Measurements from ENCODE around the gene NRP1.

The NRP1 gene

DNA sequence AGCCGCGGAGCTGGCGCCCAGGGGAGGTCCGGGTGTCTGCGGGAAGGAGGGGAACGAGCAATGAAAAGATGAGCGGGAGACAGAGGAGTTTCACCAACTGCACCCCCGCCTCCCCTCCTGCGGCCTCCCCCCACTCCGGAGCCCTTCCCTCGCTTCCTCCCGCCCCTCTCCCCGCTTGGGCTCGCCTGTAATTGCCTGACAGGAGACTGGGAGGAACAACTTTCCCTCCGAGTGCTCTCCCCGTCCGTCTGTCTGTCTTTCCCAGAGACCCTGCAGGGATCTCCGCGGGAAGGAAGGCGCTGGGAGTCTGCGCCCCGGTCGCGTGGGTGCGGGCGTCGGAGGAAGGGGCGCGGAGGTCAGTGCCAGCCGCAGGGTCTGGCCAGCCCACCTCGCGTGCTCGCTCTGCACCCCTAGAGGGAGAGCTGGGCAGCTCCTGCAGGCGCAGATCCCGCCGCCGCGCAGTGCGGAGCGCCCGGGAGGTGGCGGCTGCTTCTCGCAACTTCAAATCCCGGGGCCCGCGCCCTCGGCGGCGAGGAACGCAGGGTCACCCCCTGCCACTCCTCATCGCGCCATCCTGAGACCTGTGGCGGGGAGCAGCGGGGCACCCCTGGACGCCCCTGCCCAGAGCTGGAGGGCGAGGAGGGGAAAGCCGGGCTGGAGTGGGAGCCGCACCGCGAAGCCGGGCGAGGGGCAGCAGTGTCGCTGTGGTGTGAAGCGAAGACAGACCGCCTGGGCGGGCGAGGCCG lies 511 bp upstream of the NRP1 start:
- peak overlapping the region; percentile 82 to 86 for H3K4me3 ChIP-seq (ENCODE audit: low read length in 2 of 2)
- H2AFZ ChIP-seq (ENCODE audit: low read length), result peak overlapping the region; percentile 87
- H2BK12ac ChIP-seq (ENCODE audit: low read length), result peak overlapping the region; percentile 46
- H2BK5ac ChIP-seq (ENCODE audit: low read length), result peak overlapping the region; percentile 39
- H2BK15ac ChIP-seq (ENCODE audit: low read length), result peak overlapping the region; percentile 77
- H3K4ac ChIP-seq (ENCODE audit: low read length), result no peak overlapping the region
- H3K27ac ChIP-seq (replicated peaks; ENCODE audit: low read length), result no peak overlapping the region
- no peak overlapping the region for H4K91ac ChIP-seq (ENCODE audit: low read depth, low read length, poor library complexity)
- H3K9ac ChIP-seq (ENCODE audit: low read depth, low read length, poor library complexity), result peak overlapping the region; percentile 81
- no peak overlapping the region for H2BK120ac ChIP-seq (ENCODE audit: low read depth, low read length)
- H3K4me2 ChIP-seq (ENCODE audit: insufficient read depth, low read length, poor library complexity, severe bottlenecking), result peak overlapping the region; percentile 100
- peak overlapping the region; percentile 98 for H3K18ac ChIP-seq (ENCODE audit: low read length)
- peaks cover 0 to 19% of the 10 kb centered on the region in 2 donors for H3K36me3 ChIP-seq (replicated peaks in 1 of 2; ENCODE audit: control insufficient read depth in 2 of 2, insufficient read depth in 2 of 2, low read length in 2 of 2)
- no peak overlapping the region for H4K8ac ChIP-seq (ENCODE audit: low read depth, low read length)
- peaks cover 0 to 4% (median 0%) of the 10 kb centered on the region in 3 experiments for H3K27me3 ChIP-seq (ENCODE audit: control insufficient read depth in 3 of 3, insufficient read depth in 3 of 3, low read depth in 1 of 3, low read length in 3 of 3)
- H3K14ac ChIP-seq (ENCODE audit: low read length), result peak overlapping the region; percentile 79
- no peaks in the 10 kb centered on the region for H3K79me1 ChIP-seq (ENCODE audit: low read depth, low read length)
- H3K4me1 ChIP-seq (ENCODE audit: control insufficient read depth in 2 of 2, insufficient read depth in 1 of 2, low read depth in 1 of 2, low read length in 2 of 2), result peaks cover 5 to 11% of the 10 kb centered on the region in 2 donors
- H2AK5ac ChIP-seq (ENCODE audit: low read depth, low read length), result peak overlapping the region; percentile 24
- no peaks in the 10 kb centered on the region for H3K9me3 ChIP-seq (replicated peaks in 1 of 2; ENCODE audit: control insufficient read depth in 2 of 2, insufficient read depth in 1 of 2, low read depth in 1 of 2, low read length in 2 of 2)
- peak; percentile 76 for DNase-seq (ENCODE audit: low spot score)
- WGBS, 2 donors (ENCODE audit: extremely low coverage in 2 of 2, insufficient read length in 2 of 2, insufficient replicate concordance in 1 of 2), result no CpG with 5 or more reads among the region's 68 CpGs
- H3K23ac ChIP-seq (ENCODE audit: low read depth, low read length, poor library complexity), result peak overlapping the region; percentile 56

DNA sequence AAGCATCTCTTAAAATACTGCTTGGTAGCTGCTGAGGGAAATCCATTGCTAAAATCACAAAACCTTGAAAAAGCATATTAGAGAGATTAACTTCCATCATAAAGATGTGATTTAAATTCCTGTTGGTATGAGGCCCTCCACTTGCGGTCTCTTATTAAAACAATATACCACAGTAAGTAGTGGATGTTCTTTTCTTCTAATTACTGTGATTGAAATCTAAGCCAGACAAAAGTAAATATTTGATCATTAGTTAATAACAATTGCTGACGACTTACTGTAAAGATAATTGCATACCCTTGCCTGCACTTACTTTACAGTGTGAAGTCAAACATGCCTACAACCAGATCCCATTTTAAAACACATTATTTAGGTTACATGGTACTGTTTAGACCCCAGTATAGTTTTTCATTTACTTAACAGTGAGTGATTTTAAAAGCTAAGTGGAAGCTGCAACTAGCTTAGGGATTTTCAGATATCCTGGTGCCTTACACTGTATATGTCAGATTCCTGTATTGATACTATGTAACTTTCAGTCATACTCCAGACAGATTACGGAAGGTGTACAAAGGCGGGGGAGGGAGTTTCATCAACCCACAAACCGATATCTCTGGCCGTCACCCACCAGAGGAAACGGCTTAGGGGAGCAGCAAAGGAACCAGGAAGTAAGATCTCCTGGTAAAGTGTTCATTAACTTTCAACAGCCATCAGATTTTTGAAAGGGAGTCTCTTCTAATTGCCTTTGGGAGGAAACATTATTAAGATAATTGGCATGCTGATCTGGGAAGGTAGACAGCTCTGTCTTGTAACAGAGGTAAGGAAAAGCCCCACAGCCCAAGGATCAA lies 986 bp downstream of the NRP1 start:
- Histone ChIP-seq H3K9me3 (replicated peaks in 1 of 2; ENCODE audit: control insufficient read depth in 2 of 2, insufficient read depth in 1 of 2, low read depth in 1 of 2, low read length in 2 of 2) (peaks cover 0 to 9% of the 10 kb centered on the region in 2 donors), H3K4ac (ENCODE audit: low read length) (no peak overlapping the region), H2BK12ac (ENCODE audit: low read length) (no peak overlapping the region), H3K4me2 (ENCODE audit: insufficient read depth, low read length, poor library complexity, severe bottlenecking) (peak overlapping the region; percentile 85), H2BK120ac (ENCODE audit: low read depth, low read length) (no peak overlapping the region), H3K36me3 (replicated peaks in 1 of 2; ENCODE audit: control insufficient read depth in 2 of 2, insufficient read depth in 2 of 2, low read length in 2 of 2) (peaks cover 0 to 34% of the 10 kb centered on the region in 2 donors), H3K27ac (replicated peaks; ENCODE audit: low read length) (no peak overlapping the region), H2AK5ac (ENCODE audit: low read depth, low read length) (no peak overlapping the region), H4K91ac (ENCODE audit: low read depth, low read length, poor library complexity) (no peak overlapping the region), H3K4me3 (ENCODE audit: low read length in 2 of 2) (peak overlapping the region; percentile 82 to 86), H3K4me1 (ENCODE audit: control insufficient read depth in 2 of 2, insufficient read depth in 1 of 2, low read depth in 1 of 2, low read length in 2 of 2) (peaks cover 5 to 14% of the 10 kb centered on the region in 2 donors), H4K8ac (ENCODE audit: low read depth, low read length) (no peak overlapping the region), H3K27me3 (ENCODE audit: control insufficient read depth in 3 of 3, insufficient read depth in 3 of 3, low read depth in 1 of 3, low read length in 3 of 3) (peaks cover 0 to 4% (median 0%) of the 10 kb centered on the region in 3 experiments), H2AFZ (ENCODE audit: low read length) (peak overlapping the region; percentile 75), H2BK5ac (ENCODE audit: low read length) (no peak overlapping the region), H3K18ac (ENCODE audit: low read length) (no peak overlapping the region), H3K79me1 (ENCODE audit: low read depth, low read length) (no peaks in the 10 kb centered on the region), H3K23ac (ENCODE audit: low read depth, low read length, poor library complexity) (no peak overlapping the region), H2BK15ac (ENCODE audit: low read length) (no peak overlapping the region), H3K14ac (ENCODE audit: low read length) (no peak overlapping the region), H3K9ac (ENCODE audit: low read depth, low read length, poor library complexity) (no peak overlapping the region)
- DNase-seq (ENCODE audit: low spot score), result peak; percentile 9
- WGBS, 2 donors (ENCODE audit: extremely low coverage in 2 of 2, insufficient read length in 2 of 2, insufficient replicate concordance in 1 of 2), result no CpG with 5 or more reads among the region's 7 CpGs

DNA sequence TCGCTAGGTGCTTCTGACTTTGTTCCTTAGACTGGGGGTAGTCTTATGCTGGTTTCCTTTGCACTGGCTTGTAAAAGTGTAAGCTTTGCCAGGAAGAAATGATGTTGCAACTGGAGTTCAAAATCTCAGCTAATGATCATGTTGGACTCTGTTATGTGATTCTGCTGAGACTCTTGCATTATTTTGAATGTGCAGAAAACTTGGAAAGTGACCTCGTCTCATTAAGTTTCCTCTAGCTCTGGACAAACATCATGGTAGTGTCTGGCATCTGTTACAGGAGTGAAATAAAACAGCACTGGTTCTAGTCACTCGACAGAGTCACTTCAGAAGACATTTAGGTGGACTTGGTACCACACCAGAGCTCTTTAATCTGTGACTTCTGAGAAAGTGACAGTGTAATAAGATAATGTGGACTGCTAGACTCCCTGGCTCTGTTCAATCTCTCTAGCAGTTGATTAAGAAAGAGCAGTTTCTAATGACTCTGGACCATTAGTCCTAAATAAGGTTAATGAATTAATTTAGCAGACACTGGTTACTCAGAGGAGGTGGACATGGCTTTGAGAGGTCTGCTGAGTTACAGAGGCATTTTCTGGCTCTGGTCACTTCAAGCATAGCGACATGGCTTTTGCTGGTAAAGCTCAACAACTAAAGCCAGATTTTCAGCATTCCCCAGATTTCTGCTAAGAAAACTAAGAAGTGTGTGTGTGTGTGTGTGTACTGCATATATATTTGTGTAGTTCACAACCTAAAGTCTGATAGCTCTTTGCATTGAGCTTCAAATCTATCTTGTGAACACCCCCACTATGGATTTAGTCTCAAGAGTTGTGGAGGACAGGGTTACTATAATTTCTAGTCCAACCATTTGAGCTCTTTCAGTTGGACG lies 2.0 kb downstream of the NRP1 start:
- Histone ChIP-seq H3K9ac (ENCODE audit: low read depth, low read length, poor library complexity) (no peak overlapping the region), H3K4me3 (ENCODE audit: low read length in 2 of 2) (peak overlapping the region in 1 of 2 donors; percentile 86), H2BK12ac (ENCODE audit: low read length) (no peak overlapping the region), H3K27ac (replicated peaks; ENCODE audit: low read length) (no peak overlapping the region), H2AFZ (ENCODE audit: low read length) (no peak overlapping the region), H2BK5ac (ENCODE audit: low read length) (no peak overlapping the region), H4K91ac (ENCODE audit: low read depth, low read length, poor library complexity) (no peak overlapping the region), H3K4me2 (ENCODE audit: insufficient read depth, low read length, poor library complexity, severe bottlenecking) (no peak overlapping the region), H3K36me3 (replicated peaks in 1 of 2; ENCODE audit: control insufficient read depth in 2 of 2, insufficient read depth in 2 of 2, low read length in 2 of 2) (peaks cover 0 to 44% of the 10 kb centered on the region in 2 donors), H2BK120ac (ENCODE audit: low read depth, low read length) (no peak overlapping the region), H3K9me3 (replicated peaks in 1 of 2; ENCODE audit: control insufficient read depth in 2 of 2, insufficient read depth in 1 of 2, low read depth in 1 of 2, low read length in 2 of 2) (peaks cover 0 to 13% of the 10 kb centered on the region in 2 donors), H3K14ac (ENCODE audit: low read length) (no peak overlapping the region), H4K8ac (ENCODE audit: low read depth, low read length) (no peak overlapping the region), H3K4ac (ENCODE audit: low read length) (no peak overlapping the region), H3K79me1 (ENCODE audit: low read depth, low read length) (no peaks in the 10 kb centered on the region), H3K4me1 (ENCODE audit: control insufficient read depth in 2 of 2, insufficient read depth in 1 of 2, low read depth in 1 of 2, low read length in 2 of 2) (peaks cover 4 to 15% of the 10 kb centered on the region in 2 donors), H3K23ac (ENCODE audit: low read depth, low read length, poor library complexity) (no peak overlapping the region), H3K27me3 (ENCODE audit: control insufficient read depth in 3 of 3, insufficient read depth in 3 of 3, low read depth in 1 of 3, low read length in 3 of 3) (no peaks in the 10 kb centered on the region), H3K18ac (ENCODE audit: low read length) (no peak overlapping the region), H2BK15ac (ENCODE audit: low read length) (no peak overlapping the region), H2AK5ac (ENCODE audit: low read depth, low read length) (no peak overlapping the region)
- no CpG with 5 or more reads among the region's 5 CpGs for WGBS, 2 donors (ENCODE audit: extremely low coverage in 2 of 2, insufficient read length in 2 of 2, insufficient replicate concordance in 1 of 2)
- no peak for DNase-seq (ENCODE audit: low spot score)

All from neuronal stem cell (in vitro differentiated cells).